Amygdala (tissue), 56 donors: ENCODE measurements around the gene MGAT3.
A peak's percentile ranks its signal among the peaks of the same experiment; 100 is the strongest.
"Not testable (repeated sequence)": the region's sequence is repeated elsewhere in the genome, so short reads cannot be mapped to it uniquely, and the experiment has no call there.

ENCODE experiments used
- DNase-seq, 56 donors: peaks; one replicate each; lab custom pipeline; 2025; lab: John Stamatoyannopoulos, UW

Gene MGAT3

GRCh38 chr22:39456522-39457197, at the start of gene MGAT3:
Gene MGAT3 (plus strand): TSS chr22:39457012. CDS start chr22:39487348, 30,336 bp downstream.
- peak in 9 of 56 donors; percentile 36 to 62 (median 45) for DNase-seq

- no peak for DNase-seq
These were observed 48.6 kb upstream of the MGAT3 start for GRCh38 chr22:39408173-39408572.

- DNase-seq = no peak
These were observed 48.0 kb upstream of the MGAT3 start for GRCh38 chr22:39408807-39409206.

- peak in 1 of 56 donors; percentile 13 for DNase-seq
These were observed 47.2 kb upstream of the MGAT3 start for GRCh38 chr22:39409516-39410029.

- no peak for DNase-seq
These were observed 46.5 kb upstream of the MGAT3 start for GRCh38 chr22:39410264-39410663.

- not testable (repeated sequence) for DNase-seq
These were observed 44.9 kb upstream of the MGAT3 start for GRCh38 chr22:39411828-39412365.

GRCh38 chr22:39413204-39413603, 43.6 kb upstream of the MGAT3 start:
- DNase-seq = not testable (repeated sequence)

GRCh38 chr22:39414377-39414776, 42.4 kb upstream of the MGAT3 start:
- DNase-seq = no peak

- DNase-seq = peak in 22 of 56 donors; percentile 17 to 77 (median 41)
These were observed 41.9 kb upstream of the MGAT3 start for GRCh38 chr22:39414886-39415285.

- no peak for DNase-seq
These were observed 41.3 kb upstream of the MGAT3 start for GRCh38 chr22:39415506-39415905.

- DNase-seq = no peak
These were observed 40.5 kb upstream of the MGAT3 start for GRCh38 chr22:39416319-39416718.

- DNase-seq = no peak
These were observed 39.2 kb upstream of the MGAT3 start for GRCh38 chr22:39417641-39418040.

- no peak for DNase-seq
These were observed 38.1 kb upstream of the MGAT3 start for GRCh38 chr22:39418696-39419095.

GRCh38 chr22:39419096-39419495, 37.7 kb upstream of the MGAT3 start:
- no peak for DNase-seq

GRCh38 chr22:39419911-39420310, 36.9 kb upstream of the MGAT3 start:
- DNase-seq = no peak

GRCh38 chr22:39421691-39422090, 35.1 kb upstream of the MGAT3 start:
- DNase-seq = no peak

GRCh38 chr22:39422101-39422500, 34.7 kb upstream of the MGAT3 start:
- DNase-seq = no peak

GRCh38 chr22:39422721-39423120, 34.1 kb upstream of the MGAT3 start:
- DNase-seq = no peak

GRCh38 chr22:39423976-39424375, 32.8 kb upstream of the MGAT3 start:
- DNase-seq = no peak

GRCh38 chr22:39426380-39427043, 30.3 kb upstream of the MGAT3 start:
- no peak for DNase-seq

GRCh38 chr22:39427751-39428596, 28.8 kb upstream of the MGAT3 start:
- DNase-seq = no peak
